HG02759 (cell line): Measurements from ENCODE around the gene IQCE.
"Not testable (repeated sequence)": the region's sequence is repeated elsewhere in the genome, so short reads cannot be mapped to it uniquely, and the experiment has no call there.

Source experiments
- ATAC-seq: cut with Tn5 transposase; IDR thresholded peaks from one replicate; pipeline ENCODE4 v1.9.1; 2021; ENCODE audit warnings: mild to moderate bottlenecking, moderate library complexity; ENCODE audit not compliant: unreplicated experiment

Gene IQCE

DNA sequence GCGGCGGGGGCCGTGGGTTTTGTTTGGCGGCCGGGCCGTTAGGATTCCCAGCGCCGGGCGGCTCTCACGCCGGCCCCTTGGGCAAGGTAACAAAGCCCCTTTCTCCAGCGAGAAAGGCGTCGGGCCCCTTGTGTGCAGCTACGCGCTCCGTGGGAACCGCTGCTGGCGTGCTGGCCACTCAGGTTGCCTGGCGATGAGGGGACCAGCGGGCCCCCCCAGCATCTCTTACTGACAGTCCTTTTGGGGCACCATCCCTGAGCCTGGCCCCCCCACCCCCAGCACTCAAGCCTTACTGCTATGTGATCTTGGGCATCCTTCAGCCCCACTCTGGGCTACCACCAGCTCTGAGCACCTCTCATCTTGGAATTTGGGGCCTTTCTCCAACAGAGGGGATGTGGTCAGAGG lies 37.4 kb upstream of the IQCE start:
- ATAC-seq, result no peak

DNA sequence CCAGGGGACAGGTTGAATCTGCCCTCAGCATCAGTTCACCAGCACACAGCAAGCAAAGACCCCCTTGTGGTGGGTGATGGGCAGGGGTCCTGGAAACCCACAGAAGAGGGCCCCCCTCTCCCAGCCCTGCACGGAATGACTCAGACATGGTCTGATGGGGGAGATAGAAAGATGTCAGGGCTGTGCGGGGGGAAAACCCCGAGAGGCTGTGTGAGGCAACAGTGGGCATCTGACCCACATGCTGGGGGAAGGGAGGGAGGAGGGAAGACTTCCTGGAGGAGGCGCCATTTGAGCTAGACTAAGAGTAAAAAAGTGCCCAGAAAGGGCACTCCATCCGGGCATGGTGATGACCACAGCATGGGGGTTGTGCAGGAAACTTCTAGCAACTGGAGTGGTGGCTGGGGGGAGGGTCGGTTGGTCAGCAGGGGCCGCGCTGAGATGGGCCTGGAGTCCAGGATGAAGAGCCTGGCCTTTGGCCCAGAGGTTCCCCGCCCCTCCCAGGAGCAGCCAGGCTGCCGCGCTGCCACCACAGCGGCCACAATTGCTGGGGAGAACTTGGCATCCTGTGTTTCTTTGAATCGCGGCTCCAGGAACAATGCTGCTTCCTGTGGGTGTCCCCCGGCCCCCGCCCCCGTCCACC lies 36.7 kb upstream of the IQCE start:
- no peak for ATAC-seq

DNA sequence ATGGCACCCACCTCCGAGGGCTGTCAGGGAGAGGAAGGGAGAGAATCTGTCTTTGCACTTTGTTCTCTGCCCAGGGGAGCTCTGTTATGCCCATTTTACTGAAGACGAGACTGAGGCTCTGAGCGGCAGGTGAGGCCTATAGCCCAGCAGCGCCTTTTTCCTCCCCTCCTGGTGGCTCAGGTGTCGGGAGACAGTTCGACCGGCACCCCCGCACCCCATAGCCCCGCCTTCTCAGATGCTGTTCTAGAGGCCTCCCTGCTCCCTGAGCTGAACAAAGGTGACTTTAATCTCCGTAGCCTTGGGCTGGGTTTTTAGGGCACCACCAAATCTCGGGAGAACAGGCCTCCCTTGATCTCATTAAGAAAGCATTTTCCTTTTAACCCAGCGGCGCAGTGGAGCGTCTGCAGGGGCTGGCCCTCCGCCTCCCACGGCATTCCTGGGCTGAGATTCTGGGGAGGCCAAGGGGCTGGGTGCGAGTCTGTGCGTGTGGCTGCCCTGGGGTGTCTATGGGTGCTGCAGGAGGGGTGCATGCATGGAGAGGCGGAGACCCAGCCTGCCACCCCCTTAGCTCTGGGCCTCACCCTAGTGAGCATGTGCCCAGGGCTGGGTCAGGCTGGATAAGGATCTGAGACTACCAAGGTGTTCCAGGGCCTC lies 35.9 kb upstream of the IQCE start:
- ATAC-seq, result no peak

DNA sequence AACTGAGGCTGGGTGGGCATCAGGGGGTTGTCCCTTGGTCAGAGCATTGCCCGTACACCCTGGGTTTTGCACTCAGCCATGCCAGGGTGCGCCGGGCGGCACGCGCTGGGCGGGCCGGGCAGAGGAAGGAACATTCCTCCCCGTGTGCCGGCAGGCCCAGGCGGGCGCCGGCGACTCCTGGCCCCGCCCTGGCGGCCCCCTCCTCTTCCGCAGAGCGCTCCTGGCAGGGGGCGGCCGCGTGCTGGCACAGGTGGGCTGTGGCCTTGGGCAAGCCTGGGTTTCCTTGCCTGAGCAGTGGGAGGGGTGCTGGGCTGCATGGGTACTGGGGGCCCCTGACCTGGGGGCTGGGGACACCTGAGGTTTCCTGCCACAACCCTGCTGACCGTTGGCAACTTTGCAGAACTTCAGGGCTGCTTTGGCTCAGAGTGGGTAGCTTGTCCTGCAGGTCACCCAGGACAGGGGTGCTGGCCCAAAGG lies 35.3 kb upstream of the IQCE start:
- no peak for ATAC-seq

DNA sequence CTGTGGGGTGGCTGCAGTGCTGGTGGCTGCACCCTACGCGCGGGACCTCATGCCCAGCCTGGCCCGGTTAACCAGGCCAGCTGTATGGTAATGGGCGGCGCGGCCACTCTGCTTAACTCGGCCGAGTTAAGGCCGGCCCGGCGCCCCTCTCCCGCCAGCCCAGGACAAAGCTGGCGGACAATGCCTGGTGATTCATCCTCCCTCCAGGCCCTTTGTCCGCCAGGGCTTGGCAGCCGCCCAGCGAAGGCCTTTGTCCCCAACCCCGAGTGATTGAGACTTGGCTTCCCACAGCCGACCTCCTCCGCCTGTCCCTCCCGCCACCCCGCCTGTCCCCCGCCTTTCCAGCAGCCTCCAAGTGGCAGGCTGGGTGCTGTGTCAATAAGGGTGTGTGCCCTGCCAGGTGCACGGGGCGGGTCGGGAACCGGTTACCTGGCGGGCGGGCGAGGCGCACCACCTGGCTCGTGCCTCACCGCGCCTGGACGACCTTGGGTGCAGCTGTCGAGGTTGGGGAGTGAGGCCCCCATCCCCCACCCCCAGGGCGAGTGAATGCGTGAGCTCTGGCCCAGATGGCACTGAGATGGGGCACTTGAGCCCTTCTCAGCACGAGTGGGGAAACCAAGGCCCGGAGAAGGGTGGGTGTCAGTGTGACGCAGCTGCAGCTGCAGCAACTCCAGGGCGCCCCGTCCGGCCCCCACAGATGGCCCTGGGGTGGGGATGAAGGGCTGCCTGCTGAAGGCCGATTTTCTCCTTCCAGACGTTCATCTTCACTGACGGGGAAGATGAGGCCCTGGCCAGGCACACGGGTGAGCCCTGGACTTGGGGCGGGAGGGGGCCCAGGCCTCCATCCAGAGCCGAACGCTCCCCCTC lies 34.6 kb upstream of the IQCE start:
- no peak for ATAC-seq

DNA sequence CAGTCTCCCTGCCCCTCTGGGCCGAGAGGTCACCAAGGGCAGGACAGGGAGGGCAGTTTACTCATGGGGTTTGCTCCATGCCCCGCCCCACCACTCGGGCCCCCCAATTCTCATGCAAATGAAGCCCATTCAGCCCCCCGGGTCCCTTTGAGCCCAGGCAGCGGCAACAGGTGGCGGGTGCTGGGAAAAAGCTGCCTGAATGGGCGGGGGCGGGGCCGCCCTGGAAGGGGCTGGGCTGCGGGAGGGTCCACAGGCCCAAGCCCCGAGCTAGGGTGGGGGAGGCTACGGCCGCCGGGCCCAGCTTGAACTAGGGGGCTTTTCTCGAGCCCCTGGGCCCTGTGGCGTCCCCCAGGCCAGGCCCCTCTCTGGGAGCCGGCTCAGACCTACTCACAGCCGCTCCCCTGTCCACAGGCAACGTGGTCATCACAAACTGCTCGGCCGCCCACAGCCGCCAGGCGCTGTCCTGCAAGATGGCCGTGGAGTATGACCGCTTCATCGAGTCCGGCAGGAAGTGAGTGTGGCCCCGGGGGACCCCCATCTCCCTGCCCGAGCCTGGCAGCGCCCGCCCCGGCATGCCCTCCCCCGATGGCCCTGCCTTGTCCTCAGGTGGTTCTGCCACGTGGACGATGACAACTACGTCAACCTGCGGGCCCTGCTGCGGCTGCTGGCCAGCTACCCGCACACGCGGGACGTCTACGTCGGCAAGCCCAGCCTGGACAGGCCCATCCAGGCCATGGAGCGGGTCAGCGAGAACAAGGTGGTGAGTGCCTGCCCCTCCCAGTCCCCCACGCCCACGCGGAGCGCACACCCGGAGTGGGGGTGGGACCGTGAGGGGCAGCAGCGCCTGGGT lies 33.7 kb upstream of the IQCE start:
- no peak for ATAC-seq

DNA sequence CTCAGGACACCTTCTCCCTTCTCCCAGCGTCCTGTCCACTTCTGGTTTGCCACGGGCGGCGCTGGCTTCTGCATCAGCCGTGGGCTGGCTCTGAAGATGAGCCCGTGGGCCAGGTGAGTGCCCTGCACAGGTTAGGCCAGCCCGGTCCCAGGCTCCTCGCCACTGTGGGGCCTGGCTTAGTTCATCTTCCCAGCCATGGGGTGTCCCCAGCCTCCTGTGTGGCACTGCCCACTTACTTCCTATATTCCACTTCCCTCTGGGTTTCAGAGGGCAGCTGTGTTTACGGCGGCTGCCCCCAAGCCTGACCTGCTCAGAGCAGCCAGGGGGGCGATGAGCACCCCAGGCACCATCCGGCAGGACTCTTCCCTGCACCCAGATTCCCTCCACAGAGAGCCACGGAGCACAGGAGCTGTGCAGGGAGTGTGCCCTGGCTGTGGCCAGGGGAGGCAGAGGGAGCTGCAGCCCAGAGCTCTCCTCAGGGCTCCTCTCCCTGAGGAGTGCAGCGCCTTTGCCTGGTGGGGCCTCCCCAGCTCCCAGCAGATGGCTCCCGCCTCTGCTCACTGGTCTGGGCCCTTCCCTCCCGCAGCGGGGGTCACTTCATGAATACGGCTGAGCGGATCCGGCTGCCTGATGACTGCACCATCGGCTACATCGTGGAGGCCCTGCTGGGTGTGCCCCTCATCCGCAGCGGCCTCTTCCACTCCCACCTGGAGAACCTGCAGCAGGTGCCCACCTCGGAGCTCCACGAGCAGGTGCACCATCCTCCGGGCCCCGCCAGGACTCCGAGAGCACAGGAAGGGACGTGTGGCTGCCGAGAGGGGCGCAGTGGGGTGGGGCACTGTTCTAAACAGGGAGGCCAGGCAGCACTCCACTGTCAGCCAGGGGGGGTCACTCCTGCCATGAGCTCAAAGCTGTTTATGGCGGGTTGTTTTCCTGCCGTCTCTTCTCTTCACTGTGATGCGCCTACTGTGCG lies 32.8 kb upstream of the IQCE start:
- no peak for ATAC-seq

DNA sequence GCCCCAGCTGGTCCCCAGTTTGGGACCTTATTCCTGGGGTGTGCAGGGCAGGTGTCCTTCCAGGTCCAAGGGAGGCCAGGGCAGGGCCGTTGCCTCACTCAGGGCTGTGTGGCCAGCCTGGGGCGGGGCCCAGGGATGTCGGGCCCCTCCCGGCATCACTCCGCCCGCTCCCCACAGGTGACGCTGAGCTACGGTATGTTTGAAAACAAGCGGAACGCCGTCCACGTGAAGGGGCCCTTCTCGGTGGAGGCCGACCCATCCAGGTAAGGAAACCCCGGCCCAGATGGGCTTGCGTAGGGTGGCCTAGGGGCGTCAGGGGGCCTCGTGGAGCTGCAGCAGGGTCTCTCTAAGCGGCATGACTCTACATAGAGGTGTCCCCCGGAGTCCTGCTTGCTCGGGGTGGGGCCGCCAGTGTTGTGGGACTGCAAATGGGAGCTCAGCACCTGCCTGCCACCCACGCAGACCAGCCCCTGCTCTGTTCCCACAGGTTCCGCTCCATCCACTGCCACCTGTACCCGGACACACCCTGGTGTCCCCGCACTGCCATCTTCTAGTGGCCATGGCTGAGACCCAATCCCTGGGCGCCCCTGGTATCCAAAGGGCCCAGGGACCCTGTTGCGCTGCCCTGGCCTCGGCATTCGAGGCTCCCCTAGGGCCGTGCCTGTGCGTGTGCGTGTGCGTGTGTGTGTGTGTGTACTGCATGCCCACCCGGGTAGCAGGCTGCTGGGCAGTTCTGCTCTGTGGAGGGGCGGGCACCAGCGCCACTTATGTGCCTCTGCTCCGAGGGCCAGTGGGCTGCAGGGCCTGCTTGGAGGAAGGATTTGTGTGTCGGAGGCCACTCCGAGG lies 31.9 kb upstream of the IQCE start:
- no peak for ATAC-seq

DNA sequence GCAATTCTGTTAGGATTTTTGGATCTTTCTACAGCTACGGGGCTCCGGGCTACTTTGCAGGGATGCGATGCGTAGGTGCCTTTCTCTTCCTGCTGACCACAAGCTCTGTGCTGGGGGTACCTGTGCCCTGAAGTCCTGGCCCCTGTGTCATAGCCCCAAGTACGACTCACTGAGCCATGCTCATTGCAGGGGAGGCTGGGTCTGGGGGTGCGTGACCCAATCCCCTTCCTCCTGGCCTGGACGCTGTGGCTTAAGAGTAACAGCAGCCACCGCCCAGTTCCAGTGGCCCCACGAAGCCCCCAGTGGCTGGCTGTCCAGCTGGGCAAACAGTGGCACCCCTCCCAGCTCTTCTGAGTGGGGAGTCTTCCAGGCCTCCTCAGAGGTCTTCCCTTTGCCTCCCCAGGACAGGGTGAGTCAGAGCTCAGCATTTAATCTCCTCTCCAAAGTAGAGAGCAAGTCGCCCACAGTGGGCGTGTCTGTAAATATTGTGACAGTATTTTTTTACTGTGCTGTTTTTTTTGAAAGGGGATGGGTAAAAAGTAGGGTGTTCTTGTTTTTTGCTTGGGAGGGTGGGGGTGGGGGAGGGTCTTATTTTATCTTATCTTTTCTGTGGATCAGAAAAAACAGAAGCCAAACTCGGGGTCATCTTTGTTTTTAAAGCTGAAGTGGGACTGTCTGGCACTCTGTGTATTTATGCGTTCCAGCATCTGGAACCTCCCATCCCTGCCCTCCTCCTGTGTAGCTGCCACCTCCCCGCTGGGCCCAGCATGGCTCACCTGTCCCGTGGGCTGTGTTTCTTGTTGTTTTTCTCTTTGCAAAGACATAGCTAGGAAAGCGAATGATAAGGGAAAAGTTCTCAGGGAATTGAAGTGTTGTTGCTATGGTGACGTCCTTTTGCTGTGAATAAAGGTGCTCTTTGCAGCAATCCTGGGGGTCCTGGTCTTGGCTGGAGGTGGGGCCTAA lies 31.0 kb upstream of the IQCE start:
- ATAC-seq, result no peak

DNA sequence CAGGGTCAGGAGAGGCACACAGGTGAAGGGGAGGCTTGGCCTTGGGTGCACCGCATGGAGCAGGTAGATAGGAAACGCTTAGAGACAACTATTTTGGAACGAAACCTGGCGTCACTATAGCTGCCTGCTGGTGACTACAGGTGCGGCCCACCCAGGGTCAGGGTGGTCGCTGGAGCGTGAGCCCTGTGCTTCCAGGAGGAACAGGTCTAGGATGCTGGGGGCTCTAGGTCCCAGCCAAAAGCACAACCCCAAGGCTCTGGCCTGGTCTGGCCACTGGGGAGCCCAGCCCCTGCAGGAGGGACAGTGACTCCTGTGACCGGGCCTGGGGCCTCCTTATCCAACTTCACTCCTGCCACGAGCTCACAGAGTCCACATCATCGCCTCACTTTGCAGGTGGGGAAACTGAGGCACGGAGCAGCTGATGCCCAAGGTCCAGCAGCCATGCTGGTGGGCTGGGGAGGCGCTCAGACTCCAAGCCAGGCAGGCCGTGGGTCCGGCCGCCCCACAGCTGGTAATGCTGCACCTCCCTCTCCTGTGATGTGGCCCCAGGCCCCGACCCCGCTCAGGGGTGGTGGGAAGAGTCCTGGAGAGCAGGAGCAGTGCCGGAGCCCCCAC lies 30.2 kb upstream of the IQCE start:
- peak; percentile 1 for ATAC-seq

DNA sequence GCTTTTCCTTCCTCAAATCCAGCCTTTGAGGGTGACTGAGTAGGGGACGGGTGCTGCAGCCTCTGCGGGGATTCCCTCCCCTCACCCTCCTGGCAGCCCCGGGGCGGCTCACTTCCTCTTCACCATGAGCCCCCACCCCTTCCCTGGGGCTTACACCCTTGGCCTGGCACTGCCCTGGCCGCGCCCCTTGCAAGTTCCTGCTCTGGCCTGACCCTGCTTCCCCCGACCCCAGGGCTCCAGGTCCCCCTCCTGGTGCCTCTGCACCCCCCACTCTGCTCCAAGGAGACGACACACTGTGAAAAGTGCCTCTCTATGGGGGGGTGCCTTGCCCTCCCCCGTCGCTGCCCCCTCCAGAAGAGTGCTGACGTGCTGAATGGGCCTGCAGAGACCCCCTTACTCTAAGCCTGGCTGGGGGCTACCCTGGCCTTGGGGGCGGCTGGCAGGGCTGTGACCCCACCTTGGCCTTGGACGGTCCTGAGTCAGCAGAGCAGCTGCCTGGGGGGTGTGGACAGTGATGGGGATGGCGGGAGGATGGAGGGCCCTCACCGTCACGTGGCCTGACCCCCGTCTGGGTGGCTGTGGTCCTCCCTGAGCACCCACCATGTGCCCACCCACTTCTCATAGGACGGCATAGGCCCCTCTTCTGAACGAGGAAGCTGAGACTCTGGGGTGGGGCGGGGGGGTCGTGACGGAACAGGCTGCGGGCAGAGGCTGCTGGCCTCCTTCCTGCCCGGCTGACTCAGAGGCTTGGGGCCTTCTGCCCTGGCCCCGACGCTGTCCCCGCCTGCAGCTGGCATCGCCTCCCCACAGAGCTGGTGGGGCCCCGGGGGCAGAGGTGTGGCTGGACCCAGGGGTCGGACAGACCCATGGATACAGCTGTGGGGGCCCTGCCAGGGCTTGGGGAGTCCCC lies 29.4 kb upstream of the IQCE start:
- ATAC-seq, result peak; percentile 65

DNA sequence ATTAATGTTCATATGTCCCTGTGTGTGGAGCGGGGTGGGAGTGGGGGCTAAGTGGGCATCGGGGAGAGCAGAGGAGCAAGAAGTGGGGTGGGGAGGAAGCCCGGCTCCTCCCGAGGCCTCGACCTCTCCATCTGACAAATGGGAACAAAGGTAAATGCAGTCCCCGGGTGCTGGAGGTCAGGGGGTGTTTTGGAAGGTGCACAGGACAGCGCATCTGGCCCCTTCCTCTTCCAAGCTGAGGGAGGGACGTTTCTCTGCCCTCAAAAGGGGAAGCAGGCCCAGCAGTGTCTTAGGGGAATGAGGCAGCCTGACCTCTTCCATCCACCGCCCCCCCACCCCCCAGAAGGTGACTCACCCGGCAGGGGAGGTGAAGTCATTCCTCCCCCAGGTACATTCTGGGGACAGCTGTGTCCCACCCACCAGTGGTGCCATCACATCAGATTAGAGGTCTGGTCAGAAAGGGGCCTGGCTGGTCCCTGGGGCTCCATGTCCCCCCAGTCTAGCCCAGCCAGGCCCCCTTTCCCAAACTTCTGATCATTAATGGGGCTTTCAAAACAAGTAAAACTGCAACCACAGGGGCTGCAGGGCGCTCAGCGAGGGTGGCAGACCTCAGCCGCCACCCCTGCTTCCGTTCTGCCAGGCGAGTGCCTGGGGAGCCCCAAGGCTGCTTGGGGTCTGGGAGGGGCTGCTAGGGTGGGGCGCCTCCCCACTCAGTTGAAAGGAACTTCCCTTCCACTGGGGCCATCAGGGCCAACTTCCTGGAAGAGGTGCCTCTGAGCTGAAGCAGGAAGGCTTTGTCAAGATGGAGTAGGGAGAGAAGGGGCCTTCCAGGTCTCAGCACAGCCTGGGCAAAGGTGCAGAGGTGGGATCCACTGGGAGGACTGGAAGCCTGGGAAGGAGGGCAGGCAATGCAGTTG lies 28.4 kb upstream of the IQCE start:
- peak; percentile 49 for ATAC-seq

DNA sequence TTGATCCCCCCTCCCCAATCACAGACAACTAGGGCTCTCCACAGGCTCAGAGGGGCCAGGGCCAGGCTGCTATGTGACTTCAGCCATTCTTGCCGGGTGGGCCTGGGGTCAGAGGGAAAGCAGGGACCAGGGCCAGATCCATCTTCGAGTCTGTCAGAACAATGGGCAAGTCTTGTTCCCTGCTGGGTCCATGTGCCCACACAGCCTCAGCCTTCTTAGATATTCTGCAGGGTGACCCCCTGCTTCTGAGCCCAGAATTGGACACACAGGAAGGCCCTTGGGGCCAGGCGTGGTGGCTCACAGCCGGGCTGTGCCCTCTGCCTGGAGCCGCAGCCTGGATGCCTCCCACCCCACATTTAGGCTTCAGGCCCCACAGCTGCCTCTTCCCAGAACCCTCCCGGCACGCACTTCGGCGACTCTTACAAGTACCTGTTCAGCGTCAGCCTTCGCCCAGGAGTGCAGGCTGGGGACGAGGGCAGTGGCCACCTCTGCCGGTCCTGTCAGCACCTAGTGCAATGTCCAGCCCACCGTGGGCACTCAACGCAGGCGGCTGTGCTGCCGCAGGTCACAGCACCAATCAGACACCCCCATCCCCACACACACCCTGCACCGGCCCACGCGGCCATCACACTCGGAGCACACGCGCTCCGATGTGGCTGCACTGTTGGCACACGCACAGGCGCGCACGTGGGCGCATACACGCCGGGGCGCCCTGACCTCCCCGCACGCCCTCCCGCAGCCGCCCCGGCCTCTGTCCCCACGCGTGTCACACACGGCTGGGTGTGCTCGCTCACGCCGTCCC lies 27.6 kb upstream of the IQCE start:
- ATAC-seq, result not testable (repeated sequence)

DNA sequence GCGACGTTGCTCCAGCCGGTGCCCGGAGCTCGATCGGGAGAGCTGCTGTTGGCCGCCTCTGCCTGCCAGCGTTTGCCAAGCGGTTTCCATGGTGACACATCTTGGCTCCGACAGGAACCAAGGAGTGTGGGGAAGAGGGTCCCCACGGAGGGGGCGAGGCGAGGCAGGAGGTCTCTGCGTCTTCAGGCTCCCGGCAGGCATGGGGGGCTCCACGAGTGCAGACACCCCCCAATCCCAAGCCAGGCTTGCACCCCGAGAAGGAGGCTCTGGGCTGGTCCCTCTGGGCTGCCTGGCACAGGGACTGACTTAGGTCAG lies 27.0 kb upstream of the IQCE start:
- ATAC-seq, result not testable (repeated sequence)
